Pancreas (tissue), 10 donors: ENCODE measurements around the gene SLC23A3. TPM values are rescaled to one million over a fixed set of nuclear protein-coding genes. Genes with fewer than 3 reads are reported as not detected.

Experiments used
- ATAC-seq, 4 donors: fragments of 200-7000 bp; cut with Tn5 transposase; one replicate each; pipeline versions ENCODE4 v1.8.0 to v1.9.1; 2020; ENCODE audit warnings: mild to moderate bottlenecking in 4 of 4, moderate library complexity in 4 of 4
- DNase-seq, 6 donors: peaks; one replicate each; pipeline ENCODE4 v3.0.0-alpha.2; 2020
- FAIRE-seq: peaks from 2 replicates; lab custom pipeline; 2012; peaks lifted over from hg19 to GRCh38; lab: Jason Lieb, UNC
- H3K27ac ChIP-seq, 4 donors: fragments of 200-600 bp; sonication (generic); 1 replicate in 3 of 4; 2 replicates in 1 of 4; pipeline versions ENCODE4 v1.5.0 to v1.8.0; 2020
- H3K27me3 ChIP-seq, 4 donors: fragments of 200-600 bp; one replicate each; pipeline ENCODE4 v1.8.0; 2021
- H3K36me3 ChIP-seq, 3 donors: fragments of 200-600 bp; sonication (generic) in 1 of 3; one replicate each; pipeline versions ENCODE4 v1.5.0 to v1.8.0; 2020 to 2021
- H3K4me1 ChIP-seq, 3 donors: fragments of 200-600 bp; one replicate each; pipeline ENCODE4 v1.8.0; 2021
- H3K4me3 ChIP-seq, 4 donors: fragments of 200-600 bp; sonication (generic) in 2 of 4; one replicate each; pipeline versions ENCODE4 v1.5.0 to v1.8.0; 2020 to 2021
- H3K9me3 ChIP-seq, 4 donors: fragments of 200-600 bp; one replicate each; pipeline ENCODE4 v1.8.0; 2021
- CTCF ChIP-seq, 4 donors: fragments of 200-600 bp; sonication (generic) in 3 of 4; IDR thresholded peaks; one replicate each; pipeline versions ENCODE4 v1.5.0 to v1.8.0; 2021; ENCODE audit warnings: antibody characterized with exemption in 4 of 4
- WGBS, 2 donors: extraction: QIAGEN DNeasy Blood & Tissue Kit; methylation state at CpG; one replicate each; pipeline ENCODE4 v1.1.7; 2013; 5-methylcytosine and 5-hydroxymethylcytosine counted together
- intact Hi-C, 3 donors: fragments of 100-400 bp; cut with DNase I; formaldehyde crosslinking; loops; one replicate each; pipeline versions ENCODE4 v1.11.1 to v1.14.2; 2022
- polyA plus RNA-seq, 2 donors: library from polyadenylated mRNA; stranded (reverse); fragments of 200-250 nt; gene quantifications; one replicate each; pipeline ENCODE4 v1.2.3, GENCODE V29; 2013
- total RNA-seq, 6 donors: library from RNA; stranded (reverse); fragmentation: NEBNext Ultra II Directional in 4 of 6; extraction: Animal tissue kit (Norgen Biotek cat#: 25700) in 4 of 6; gene quantifications; one replicate each; pipeline versions ENCODE4 v1.2.1 to v1.2.4, GENCODE V29; 2021 to 2023
- donor health status: healthy with polysubstance abuse.
- donor health status: DM: no; HTN: no; CAD: no; lungs with moderate emphysema.
- donor health status: DM: no; HTN: no; CAD: no.
- donor health status: control.
- donor health status: control.
- donor health status: Bipolar disorder and iron deficiency.
- donor health status: DM: yes; HTN: yes; CAD: no.
- donor health status: DM: no; HTN: no; CAD: no.
- donor health status: DM: no; HTN: no; CAD: no.
- donor health status: DM: yes; HTN: yes; CAD: no.

SLC23A3 gene
- total and polyA plus RNA-seq, 8 donors, result 0.16 to 3.0 (median 0.92) TPM

- Histone ChIP-seq H3K36me3 (no peaks in the 10 kb centered on the region), H3K27me3 (no peaks in the 10 kb centered on the region), H3K9me3 (no peaks in the 10 kb centered on the region), H3K4me3 (no peak overlapping the region), H3K27ac (no peak overlapping the region), H3K4me1 (peaks cover 0 to 11% (median 10%) of the 10 kb centered on the region in 3 donors)
- ATAC-seq, result no peak
- 77 to 81% methylated on average over 9 of the region's 9 CpGs for WGBS, 2 donors
- no peak for DNase-seq
- FAIRE-seq, result no peak
- intact Hi-C loops, result no loop called here
- no peak for TF ChIP-seq CTCF (IDR thresholded peaks at IDR 0.05)
Measured at GRCh38 chr2:219112651-219113338, 57.0 kb downstream of the SLC23A3 start.

- ATAC-seq, result no peak
- DNase-seq, result no peak
- no peak for FAIRE-seq
- Histone ChIP-seq H3K27ac (no peak overlapping the region), H3K36me3 (no peaks in the 10 kb centered on the region), H3K4me3 (no peak overlapping the region), H3K9me3 (no peaks in the 10 kb centered on the region), H3K4me1 (peaks cover 0 to 11% (median 10%) of the 10 kb centered on the region in 3 donors), H3K27me3 (no peaks in the 10 kb centered on the region)
- 93 to 94% methylated on average over 2 of the region's 2 CpGs for whole genome bisulfite sequencing, 2 donors
- TF ChIP-seq CTCF (IDR thresholded peaks at IDR 0.05), result no peak
- intact Hi-C loops, result no loop called here
Measured at GRCh38 chr2:219112062-219112406, 57.8 kb downstream of the SLC23A3 start.

Other genes starting within 250 kb of the SLC23A3 start
- 1 to 10 TPM in 2 of 6 donors, under 1 TPM in 4; 0.19 to 1.7 (median 0.65) TPM for gene CDK5R2, start 210.4 kb downstream of the SLC23A3 start, total RNA-seq
- gene CDK5R2, start 210.4 kb downstream of the SLC23A3 start, polyA plus RNA-seq, result 1 to 10 TPM; 4.2 to 8.6 TPM
- 1 to 10 TPM in 2 of 6 donors, under 1 TPM in 4; 0.35 to 3.1 (median 0.72) TPM for gene FEV, start 184.8 kb downstream of the SLC23A3 start, total RNA-seq
- gene FEV, start 184.8 kb downstream of the SLC23A3 start, polyA plus RNA-seq, result 10 to 100 TPM in 1 of 2 donors, 1 to 10 TPM in 1; 3.9 to 32.6 TPM
- 10 to 100 TPM in 2 of 6 donors, 1 to 10 TPM in 4; 3.7 to 29.6 (median 7.4) TPM for gene CRYBA2, start 176.6 kb downstream of the SLC23A3 start, total RNA-seq
- gene CRYBA2, start 176.6 kb downstream of the SLC23A3 start, polyA plus RNA-seq, result 100 to 1,000 TPM in 1 of 2 donors, 10 to 100 TPM in 1; 66.3 to 314 TPM
- under 1 TPM; 0.06 to 0.22 (median 0.12) TPM for gene CFAP65, start 128.5 kb downstream of the SLC23A3 start, total RNA-seq
- under 1 TPM; 0.19 to 0.38 TPM for gene CFAP65, start 128.5 kb downstream of the SLC23A3 start, polyA plus RNA-seq
- gene IHH, start 109.1 kb downstream of the SLC23A3 start, total RNA-seq, result under 1 TPM in 2 of 6 donors, not detected in 4; 0.09 to 0.19 TPM
- gene IHH, start 109.1 kb downstream of the SLC23A3 start, polyA plus RNA-seq, result under 1 TPM in 1 of 2 donors, not detected in 1; 0.09 TPM
- gene NHEJ1, start 9.2 kb downstream of the SLC23A3 start, total RNA-seq, result 1 to 10 TPM; 3.9 to 8.7 (median 7.4) TPM
- gene NHEJ1, start 9.2 kb downstream of the SLC23A3 start, polyA plus RNA-seq, result 1 to 10 TPM; 4.1 to 4.2 TPM
- 10 to 100 TPM; 20.1 to 32.9 (median 26.1) TPM for gene CNPPD1, start 6.9 kb upstream of the SLC23A3 start, total RNA-seq
- gene CNPPD1, start 6.9 kb upstream of the SLC23A3 start, polyA plus RNA-seq, result 10 to 100 TPM; 23.6 to 28.0 TPM
- 10 to 100 TPM; 38.7 to 59.4 (median 46.2) TPM for gene RETREG2, start 8.2 kb upstream of the SLC23A3 start, total RNA-seq
- 10 to 100 TPM; 31.6 to 59.0 TPM for gene RETREG2, start 8.2 kb upstream of the SLC23A3 start, polyA plus RNA-seq
- gene ZFAND2B, start 36.8 kb upstream of the SLC23A3 start, total RNA-seq, result 10 to 100 TPM; 18.9 to 28.2 (median 23.6) TPM
- 10 to 100 TPM; 39.0 to 66.9 TPM for gene ZFAND2B, start 36.8 kb upstream of the SLC23A3 start, polyA plus RNA-seq
- gene ABCB6, start 48.9 kb upstream of the SLC23A3 start, total RNA-seq, result 1 to 10 TPM; 3.8 to 8.9 (median 6.3) TPM
- 10 to 100 TPM; 26.4 to 36.7 TPM for gene ABCB6, start 48.9 kb upstream of the SLC23A3 start, polyA plus RNA-seq
- gene ATG9A, start 59.6 kb upstream of the SLC23A3 start, total RNA-seq, result 10 to 100 TPM; 17.7 to 25.5 (median 20.5) TPM
- 10 to 100 TPM; 12.1 to 19.2 TPM for gene ATG9A, start 59.6 kb upstream of the SLC23A3 start, polyA plus RNA-seq
- gene ANKZF1, start 59.8 kb upstream of the SLC23A3 start, total RNA-seq, result 10 to 100 TPM; 17.7 to 36.5 (median 28.7) TPM
- gene ANKZF1, start 59.8 kb upstream of the SLC23A3 start, polyA plus RNA-seq, result 10 to 100 TPM; 66.0 to 85.0 TPM
- gene GLB1L, start 75.4 kb upstream of the SLC23A3 start, total RNA-seq, result 1 to 10 TPM; 1.8 to 4.1 (median 2.3) TPM
- 1 to 10 TPM; 4.3 to 6.9 TPM for gene GLB1L, start 75.4 kb upstream of the SLC23A3 start, polyA plus RNA-seq
- gene STK16, start 75.5 kb upstream of the SLC23A3 start, total RNA-seq, result 10 to 100 TPM; 14.7 to 18.5 (median 16.8) TPM
- 10 to 100 TPM; 17.1 to 28.4 TPM for gene STK16, start 75.5 kb upstream of the SLC23A3 start, polyA plus RNA-seq
- not detected for gene TUBA4B, start 83.2 kb upstream of the SLC23A3 start, total RNA-seq
- not detected for gene TUBA4B, start 83.2 kb upstream of the SLC23A3 start, polyA plus RNA-seq
- gene TUBA4A, start 83.9 kb upstream of the SLC23A3 start, total RNA-seq, result 10 to 100 TPM; 12.2 to 19.5 (median 13.3) TPM
- gene TUBA4A, start 83.9 kb upstream of the SLC23A3 start, polyA plus RNA-seq, result 10 to 100 TPM; 15.6 to 51.5 TPM
- 10 to 100 TPM; 44.5 to 66.7 (median 60.8) TPM for gene DNAJB2, start 109.3 kb upstream of the SLC23A3 start, total RNA-seq
- gene DNAJB2, start 109.3 kb upstream of the SLC23A3 start, polyA plus RNA-seq, result 10 to 100 TPM; 82.3 to 96.3 TPM
- 10 to 100 TPM in 4 of 6 donors, 1 to 10 TPM in 2; 6.3 to 81.7 (median 23.7) TPM for gene PTPRN, start 139.4 kb upstream of the SLC23A3 start, total RNA-seq
- gene PTPRN, start 139.4 kb upstream of the SLC23A3 start, polyA plus RNA-seq, result 100 to 1,000 TPM in 1 of 2 donors, 10 to 100 TPM in 1; 58.3 to 220 TPM
- gene RESP18, start 162.7 kb upstream of the SLC23A3 start, total RNA-seq, result not detected
- under 1 TPM in 1 of 2 donors, not detected in 1; 0.16 TPM for gene RESP18, start 162.7 kb upstream of the SLC23A3 start, polyA plus RNA-seq
- 10 to 100 TPM; 21.0 to 32.8 (median 25.1) TPM for gene DNPEP, start 217.9 kb upstream of the SLC23A3 start, total RNA-seq
- gene DNPEP, start 217.9 kb upstream of the SLC23A3 start, polyA plus RNA-seq, result 10 to 100 TPM; 54.6 to 89.4 TPM
- gene DES, start 248.3 kb upstream of the SLC23A3 start, total RNA-seq, result 1 to 10 TPM in 5 of 6 donors, under 1 TPM in 1; 0.75 to 6.1 (median 1.9) TPM
- gene DES, start 248.3 kb upstream of the SLC23A3 start, polyA plus RNA-seq, result 100 to 1,000 TPM in 1 of 2 donors, 10 to 100 TPM in 1; 12.6 to 101 TPM